Adrenal gland (tissue), 5 donors: ENCODE measurements around the gene APLF.

Experiments used
- CTCF ChIP-seq, 6 experiments: fragments of 450-650 bp in 4 of 6; fragments of 200-600 bp in 2 of 6; sonication (generic) in 1 of 6; IDR thresholded peaks; 1 replicate in 5 of 6; 2 replicates in 1 of 6; pipeline versions ENCODE4 v1.5.1 to v1.8.0; 2016 to 2021; ENCODE audit warnings: antibody characterized with exemption in 6 of 6, mild to moderate bottlenecking in 2 of 6, moderate library complexity in 1 of 6
- POLR2A ChIP-seq, 2 donors: fragments of 450-650 bp; IDR thresholded peaks; one replicate each; pipeline ENCODE4 v1.6.1; 2017; ENCODE audit warnings: antibody characterized with exemption in 2 of 2, mild to moderate bottlenecking in 2 of 2, moderate library complexity in 1 of 2
- donor health status: DM: no; HTN: no; CAD: no.

- TF ChIP-seq CTCF (IDR thresholded peaks at IDR 0.05) (no peak), POLR2A (IDR thresholded peaks at IDR 0.05) (no peak)
These were observed 8.2 kb downstream of the APLF start for GRCh38 chr2:68475576-68475975.
